Mammary epithelial cell (primary cell): ENCODE measurements around the gene ADARB2.

Source experiments
- EZH2 ChIP-seq: IDR thresholded peaks from 2 replicates; pipeline ENCODE4 v1.6.1; 2012; ENCODE audit warnings: low read length, inconsistent platforms, borderline replicate concordance
- TF ChIP-seq, protein P1 (sequence below), 2 donors: IDR thresholded peaks in 1 of 2; conservative IDR thresholded peaks in 1 of 2; 2 replicates each; pipeline ENCODE4 v1.5.1; 2011 to 2012; ENCODE audit warnings: inconsistent platforms in 2 of 2, low read length in 2 of 2, mild to moderate bottlenecking in 2 of 2, control low read depth in 1 of 2, low read depth in 1 of 2; ENCODE audit not compliant: insufficient read depth in 1 of 2; ENCODE audit errors: extremely low read depth in 1 of 2

DNA sequence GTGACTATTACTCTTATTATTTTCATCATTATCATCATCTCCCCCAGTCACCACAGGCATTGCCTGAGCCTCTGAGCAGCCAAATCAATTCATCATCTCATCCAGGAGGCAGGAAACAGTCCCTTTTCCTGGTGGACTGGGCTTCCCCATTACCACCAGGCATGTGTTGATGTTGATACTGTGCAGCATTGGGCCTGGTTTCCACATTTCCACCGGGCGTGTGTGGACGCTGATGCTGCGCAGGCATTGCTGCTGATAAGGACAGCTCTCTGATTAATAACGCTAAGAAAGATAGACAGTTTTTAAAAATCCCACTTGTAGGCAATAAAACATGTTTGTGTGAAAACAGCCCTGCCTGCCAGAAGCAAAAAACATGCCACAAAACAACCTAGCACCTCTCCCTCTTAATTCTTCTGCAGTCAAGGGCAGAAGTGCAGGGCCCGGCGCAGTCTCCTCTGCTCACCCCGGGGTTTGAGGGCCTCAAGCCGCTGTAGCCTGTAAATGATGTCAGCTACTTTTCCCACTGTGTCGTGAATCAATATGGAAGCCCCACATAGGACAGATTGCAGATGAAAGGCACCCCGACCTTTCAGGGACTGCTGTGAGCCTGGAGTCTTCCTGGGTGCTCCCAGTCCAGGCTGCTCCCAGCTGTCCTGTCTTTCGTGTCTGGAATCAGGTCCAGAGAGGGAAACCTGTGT, 465.1 kb downstream of the ADARB2 start:
- TF ChIP-seq, protein P1, sequence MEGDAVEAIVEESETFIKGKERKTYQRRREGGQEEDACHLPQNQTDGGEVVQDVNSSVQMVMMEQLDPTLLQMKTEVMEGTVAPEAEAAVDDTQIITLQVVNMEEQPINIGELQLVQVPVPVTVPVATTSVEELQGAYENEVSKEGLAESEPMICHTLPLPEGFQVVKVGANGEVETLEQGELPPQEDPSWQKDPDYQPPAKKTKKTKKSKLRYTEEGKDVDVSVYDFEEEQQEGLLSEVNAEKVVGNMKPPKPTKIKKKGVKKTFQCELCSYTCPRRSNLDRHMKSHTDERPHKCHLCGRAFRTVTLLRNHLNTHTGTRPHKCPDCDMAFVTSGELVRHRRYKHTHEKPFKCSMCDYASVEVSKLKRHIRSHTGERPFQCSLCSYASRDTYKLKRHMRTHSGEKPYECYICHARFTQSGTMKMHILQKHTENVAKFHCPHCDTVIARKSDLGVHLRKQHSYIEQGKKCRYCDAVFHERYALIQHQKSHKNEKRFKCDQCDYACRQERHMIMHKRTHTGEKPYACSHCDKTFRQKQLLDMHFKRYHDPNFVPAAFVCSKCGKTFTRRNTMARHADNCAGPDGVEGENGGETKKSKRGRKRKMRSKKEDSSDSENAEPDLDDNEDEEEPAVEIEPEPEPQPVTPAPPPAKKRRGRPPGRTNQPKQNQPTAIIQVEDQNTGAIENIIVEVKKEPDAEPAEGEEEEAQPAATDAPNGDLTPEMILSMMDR (conservative IDR thresholded peaks at IDR 0.05 in 1 of 2, IDR thresholded peaks at IDR 0.05 in 1 of 2; ENCODE audit: extremely low read depth in 1 of 2, insufficient read depth in 1 of 2, low read depth in 1 of 2, low read length in 2 of 2): no peak
- no peak for TF ChIP-seq EZH2
